Hepatocyte (in vitro differentiated cells): ENCODE data around the gene PIWIL1.

Source experiments
- CTCF ChIP-seq: fragments of 200-600 bp; sonication (generic); IDR thresholded peaks from 2 replicates; pipeline ENCODE4 v1.5.1; 2016; ENCODE audit warnings: antibody characterized with exemption, mild to moderate bottlenecking; ENCODE audit not compliant: poor library complexity
- EZH2 ChIP-seq: fragments of 200-600 bp; sonication (generic); IDR thresholded peaks from 2 replicates; pipeline ENCODE4 v1.6.1; 2016; ENCODE audit warnings: antibody characterized with exemption, mild to moderate bottlenecking, borderline replicate concordance
- EZH2phosphoT487 ChIP-seq: fragments of 200-600 bp; sonication (generic); IDR thresholded peaks from one replicate; pipeline ENCODE4 v1.6.1; 2018; ENCODE audit warnings: antibody characterized with exemption, mild to moderate bottlenecking, low read depth, moderate library complexity; ENCODE audit not compliant: unreplicated experiment, severe bottlenecking

GRCh38 chr12:130357729-130358330, 20.1 kb downstream of the PIWIL1 start:
- TF ChIP-seq CTCF: no peak
- no peak for TF ChIP-seq EZH2
- no peak for TF ChIP-seq EZH2phosphoT487
